OCI-LY7 (cell line): ENCODE data around the gene FBLN2.

Experiments
- EZH2phosphoT487 ChIP-seq: fragments of 200-600 bp; sonication (generic); IDR thresholded peaks from 2 replicates; pipeline ENCODE4 v1.6.1; 2018; ENCODE audit warnings: low read depth, borderline replicate concordance, mild to moderate bottlenecking, mixed run types, antibody characterized with exemption, low read length, moderate library complexity, mixed read lengths
- TF ChIP-seq, protein P1 (sequence below): fragments of 200-600 bp; sonication (generic); conservative IDR thresholded peaks from 2 replicates; pipeline ENCODE4 v1.5.1; 2014; ENCODE audit warnings: mild to moderate bottlenecking, antibody characterized with exemption, low read length, moderate library complexity, mixed read lengths

DNA sequence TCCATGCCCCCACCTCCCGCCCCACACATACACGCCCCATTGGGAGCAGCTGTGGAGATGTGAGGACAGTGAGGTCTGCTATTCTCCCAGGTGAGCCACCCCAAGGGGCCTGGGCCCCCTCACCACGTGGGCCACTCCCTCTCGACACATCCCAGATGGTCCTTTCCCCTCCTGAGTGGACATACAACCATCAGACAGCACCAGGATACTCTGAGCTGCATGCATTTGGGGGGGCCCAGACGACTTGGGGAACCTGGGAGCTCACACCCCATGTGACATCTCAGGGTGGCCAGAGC lies 17.5 kb downstream of the FBLN2 start:
- TF ChIP-seq, protein P1, sequence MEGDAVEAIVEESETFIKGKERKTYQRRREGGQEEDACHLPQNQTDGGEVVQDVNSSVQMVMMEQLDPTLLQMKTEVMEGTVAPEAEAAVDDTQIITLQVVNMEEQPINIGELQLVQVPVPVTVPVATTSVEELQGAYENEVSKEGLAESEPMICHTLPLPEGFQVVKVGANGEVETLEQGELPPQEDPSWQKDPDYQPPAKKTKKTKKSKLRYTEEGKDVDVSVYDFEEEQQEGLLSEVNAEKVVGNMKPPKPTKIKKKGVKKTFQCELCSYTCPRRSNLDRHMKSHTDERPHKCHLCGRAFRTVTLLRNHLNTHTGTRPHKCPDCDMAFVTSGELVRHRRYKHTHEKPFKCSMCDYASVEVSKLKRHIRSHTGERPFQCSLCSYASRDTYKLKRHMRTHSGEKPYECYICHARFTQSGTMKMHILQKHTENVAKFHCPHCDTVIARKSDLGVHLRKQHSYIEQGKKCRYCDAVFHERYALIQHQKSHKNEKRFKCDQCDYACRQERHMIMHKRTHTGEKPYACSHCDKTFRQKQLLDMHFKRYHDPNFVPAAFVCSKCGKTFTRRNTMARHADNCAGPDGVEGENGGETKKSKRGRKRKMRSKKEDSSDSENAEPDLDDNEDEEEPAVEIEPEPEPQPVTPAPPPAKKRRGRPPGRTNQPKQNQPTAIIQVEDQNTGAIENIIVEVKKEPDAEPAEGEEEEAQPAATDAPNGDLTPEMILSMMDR = no peak
- TF ChIP-seq EZH2phosphoT487 = no peak
